Measurements from ENCODE around the gene TSPYL6. TPM values are rescaled to one million over a fixed set of nuclear protein-coding genes. Genes with fewer than 3 reads are reported as not detected.

TSPYL6 gene
- total RNA-seq, 1 donor from 2014 or later, result not detected

DNA sequence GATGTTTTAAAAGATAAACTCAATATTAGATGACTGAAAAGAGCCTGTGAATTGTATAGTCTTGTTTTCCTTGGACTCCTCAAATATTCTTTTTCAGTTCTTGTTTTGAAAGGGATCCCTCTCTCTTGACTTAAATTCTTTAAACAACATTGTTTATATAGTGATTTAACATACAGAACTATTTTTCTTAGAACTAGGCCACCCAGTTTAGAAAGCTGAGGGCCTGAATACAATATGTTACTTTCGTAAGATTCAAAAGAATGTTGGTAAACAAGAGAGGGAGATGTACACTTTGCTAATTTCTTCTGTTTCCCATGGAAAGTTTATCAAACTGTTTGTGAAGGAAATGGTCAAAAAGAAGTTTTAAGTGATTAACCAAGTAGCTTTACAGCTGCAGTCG is 5.5 kb upstream of the TSPYL6 start:
- Mint-ChIP-seq H3K4me3 (no peak overlapping the region), H3K27ac (no peak overlapping the region), H3K9me3 (peaks cover 8% of the 10 kb centered on the region), H3K4me1 (no peaks in the 10 kb centered on the region), H3K27me3 (ENCODE audit: insufficient read depth, low read depth) (no peaks in the 10 kb centered on the region), H3K36me3 (no peaks in the 10 kb centered on the region)
- DNase-seq (ENCODE audit: low spot score), result no peak
- Histone ChIP-seq H3F3A (ENCODE audit: low read depth) (no peaks in the 10 kb centered on the region), H3K9me3 (ENCODE audit: low read depth) (no peaks in the 10 kb centered on the region), H3K79me2 (ENCODE audit: low read depth) (no peaks in the 10 kb centered on the region), H3K9ac (no peak overlapping the region), H3K4me1 (no peaks in the 10 kb centered on the region), H3K27me3 (no peaks in the 10 kb centered on the region), H3K27ac (no peak overlapping the region), H2AFZ (replicated peaks) (no peak overlapping the region), H3K36me3 (no peaks in the 10 kb centered on the region), H3K4me2 (no peak overlapping the region), H3K4me3 (no peak overlapping the region), H4K20me1 (ENCODE audit: low read depth) (no peaks in the 10 kb centered on the region)
- no peak for TF ChIP-seq EZH2phosphoT487 (IDR thresholded peaks at IDR 0.05)
- TF ChIP-seq EZH2 (IDR thresholded peaks at IDR 0.05), result no peak
- TF ChIP-seq, protein P1, sequence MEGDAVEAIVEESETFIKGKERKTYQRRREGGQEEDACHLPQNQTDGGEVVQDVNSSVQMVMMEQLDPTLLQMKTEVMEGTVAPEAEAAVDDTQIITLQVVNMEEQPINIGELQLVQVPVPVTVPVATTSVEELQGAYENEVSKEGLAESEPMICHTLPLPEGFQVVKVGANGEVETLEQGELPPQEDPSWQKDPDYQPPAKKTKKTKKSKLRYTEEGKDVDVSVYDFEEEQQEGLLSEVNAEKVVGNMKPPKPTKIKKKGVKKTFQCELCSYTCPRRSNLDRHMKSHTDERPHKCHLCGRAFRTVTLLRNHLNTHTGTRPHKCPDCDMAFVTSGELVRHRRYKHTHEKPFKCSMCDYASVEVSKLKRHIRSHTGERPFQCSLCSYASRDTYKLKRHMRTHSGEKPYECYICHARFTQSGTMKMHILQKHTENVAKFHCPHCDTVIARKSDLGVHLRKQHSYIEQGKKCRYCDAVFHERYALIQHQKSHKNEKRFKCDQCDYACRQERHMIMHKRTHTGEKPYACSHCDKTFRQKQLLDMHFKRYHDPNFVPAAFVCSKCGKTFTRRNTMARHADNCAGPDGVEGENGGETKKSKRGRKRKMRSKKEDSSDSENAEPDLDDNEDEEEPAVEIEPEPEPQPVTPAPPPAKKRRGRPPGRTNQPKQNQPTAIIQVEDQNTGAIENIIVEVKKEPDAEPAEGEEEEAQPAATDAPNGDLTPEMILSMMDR (IDR thresholded peaks at IDR 0.05), result no peak

DNA sequence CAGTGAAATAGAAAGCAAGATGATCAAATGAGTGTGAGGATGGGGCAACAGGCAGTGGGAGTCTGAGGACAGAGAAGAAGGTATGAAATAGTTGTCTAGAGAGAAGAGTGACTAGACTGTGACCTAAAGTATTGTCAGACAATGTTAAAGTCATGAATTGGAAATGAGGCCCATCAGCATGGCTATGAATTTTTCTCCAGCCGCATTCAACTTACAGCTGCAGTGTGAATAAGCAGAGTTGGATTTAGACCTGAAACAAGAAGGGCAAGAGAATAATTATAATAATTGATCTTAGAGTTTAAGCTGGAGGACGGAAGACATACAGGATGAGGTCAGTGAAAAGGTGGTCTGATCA is 4.2 kb upstream of the TSPYL6 start:
- Histone ChIP-seq H3K4me3 (no peak overlapping the region), H3K4me2 (no peak overlapping the region), H3F3A (ENCODE audit: low read depth) (no peaks in the 10 kb centered on the region), H3K27ac (no peak overlapping the region), H2AFZ (replicated peaks) (no peak overlapping the region), H3K79me2 (ENCODE audit: low read depth) (no peaks in the 10 kb centered on the region), H3K9ac (no peak overlapping the region), H3K36me3 (no peaks in the 10 kb centered on the region), H4K20me1 (ENCODE audit: low read depth) (no peaks in the 10 kb centered on the region), H3K4me1 (no peaks in the 10 kb centered on the region), H3K9me3 (ENCODE audit: low read depth) (no peaks in the 10 kb centered on the region), H3K27me3 (no peaks in the 10 kb centered on the region)
- no peak for DNase-seq (ENCODE audit: low spot score)
- no peak overlapping the region for H3K27ac Mint-ChIP-seq
- H3K36me3 Mint-ChIP-seq, result no peaks in the 10 kb centered on the region
- no peak overlapping the region for H3K4me3 Mint-ChIP-seq
- H3K9me3 Mint-ChIP-seq, result peaks cover 6% of the 10 kb centered on the region
- no peaks in the 10 kb centered on the region for H3K27me3 Mint-ChIP-seq (ENCODE audit: insufficient read depth, low read depth)
- H3K4me1 Mint-ChIP-seq, result no peaks in the 10 kb centered on the region
- TF ChIP-seq, protein P1 (IDR thresholded peaks at IDR 0.05), result no peak
- no peak for TF ChIP-seq EZH2 (IDR thresholded peaks at IDR 0.05)
- no peak for TF ChIP-seq EZH2phosphoT487 (IDR thresholded peaks at IDR 0.05)

DNA sequence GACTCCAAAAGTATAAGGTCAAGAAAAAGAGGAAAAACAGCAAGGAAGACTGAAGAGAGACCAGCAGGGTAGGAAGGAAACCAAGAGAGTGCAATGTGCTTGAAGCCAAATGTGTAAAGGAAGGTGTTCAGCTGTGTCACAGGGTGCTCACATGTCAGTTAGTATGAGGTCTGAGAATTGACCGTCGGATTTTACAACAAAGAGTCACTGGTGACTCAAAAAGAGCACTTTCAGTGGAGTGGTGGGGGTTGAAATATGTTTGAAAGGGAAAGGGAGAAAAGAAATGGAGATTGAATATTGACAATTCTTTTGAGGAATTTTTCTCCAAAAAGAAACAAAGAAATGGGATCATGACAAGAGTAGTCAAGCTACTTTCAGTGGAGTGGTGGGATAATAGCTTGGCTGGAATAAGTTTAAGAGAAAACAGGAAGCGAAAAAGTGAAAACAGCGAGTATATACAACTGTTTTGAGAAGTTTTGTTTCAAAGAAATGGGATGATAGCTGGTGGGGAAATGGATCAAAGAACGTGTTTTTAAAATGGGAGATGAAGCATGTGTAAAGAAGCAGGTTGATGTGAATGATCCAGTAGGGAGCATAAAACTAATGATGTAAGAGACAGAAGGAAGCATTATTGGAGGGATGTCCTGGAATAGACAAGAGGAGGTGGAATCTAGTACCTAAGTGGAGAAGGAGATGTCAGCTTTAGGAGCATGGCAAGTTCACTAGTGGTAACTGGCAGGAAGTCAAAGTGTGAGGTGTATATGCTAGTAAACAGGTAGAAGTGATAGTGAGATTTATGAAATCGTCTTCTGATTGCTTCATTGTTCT is 3.6 kb upstream of the TSPYL6 start:
- Mint-ChIP-seq H3K27ac (no peak overlapping the region), H3K4me3 (no peak overlapping the region), H3K27me3 (ENCODE audit: insufficient read depth, low read depth) (no peaks in the 10 kb centered on the region), H3K9me3 (peaks cover 2% of the 10 kb centered on the region), H3K36me3 (no peaks in the 10 kb centered on the region), H3K4me1 (no peaks in the 10 kb centered on the region)
- no peaks in the 10 kb centered on the region for H3K27me3 ChIP-seq
- H3K4me1 ChIP-seq, result no peaks in the 10 kb centered on the region
- H3K79me2 ChIP-seq (ENCODE audit: low read depth), result no peaks in the 10 kb centered on the region
- no peak overlapping the region for H2AFZ ChIP-seq (replicated peaks)
- no peak overlapping the region for H3K27ac ChIP-seq
- H3F3A ChIP-seq (ENCODE audit: low read depth), result no peaks in the 10 kb centered on the region
- no peak overlapping the region for H3K9ac ChIP-seq
- H3K9me3 ChIP-seq (ENCODE audit: low read depth), result no peaks in the 10 kb centered on the region
- H4K20me1 ChIP-seq (ENCODE audit: low read depth), result no peaks in the 10 kb centered on the region
- no peak for DNase-seq (ENCODE audit: low spot score)
- no peak overlapping the region for H3K4me3 ChIP-seq
- H3K4me2 ChIP-seq, result no peak overlapping the region
- no peaks in the 10 kb centered on the region for H3K36me3 ChIP-seq
- TF ChIP-seq EZH2 (IDR thresholded peaks at IDR 0.05), result no peak
- TF ChIP-seq EZH2phosphoT487 (IDR thresholded peaks at IDR 0.05), result no peak
- TF ChIP-seq, protein P1 (IDR thresholded peaks at IDR 0.05), result no peak
